Right renal pelvis (tissue), 4 donors: ENCODE results near the gene PSD4. TPM values are rescaled to one million over a fixed set of nuclear protein-coding genes. Genes with fewer than 3 reads are reported as not detected.
"Not testable (repeated sequence)": the region's sequence is repeated elsewhere in the genome, so short reads cannot be mapped to it uniquely, and the experiment has no call there.

ENCODE experiments used
- DNase-seq, 4 donors: peaks; one replicate each; pipeline ENCODE4 v3.0.0-alpha.2; 2013; ENCODE audit warnings: low read depth in 4 of 4, low spot score in 3 of 4, missing footprints in 1 of 4
- polyA plus RNA-seq, 4 donors: library from polyadenylated mRNA; unstranded; fragments of 120-200 nt; gene quantifications; one replicate each; pipeline ENCODE4 v1.2.1, GENCODE V29; 2013; ENCODE audit not compliant: insufficient read length in 4 of 4

PSD4 gene
- polyA plus RNA-seq, 4 donors = 9.1 to 13.5 (median 10.5) TPM

- DNase-seq = no peak
Observed at GRCh38 chr2:113234721-113235346, 61.1 kb downstream of the PSD4 start.

GRCh38 chr2:113235347-113236226 is 61.8 kb downstream of the PSD4 start:
- DNase-seq = not testable (repeated sequence)

- no peak for DNase-seq
Observed at GRCh38 chr2:113236367-113237159, 62.8 kb downstream of the PSD4 start.

GRCh38 chr2:113237604-113238160 is 63.9 kb downstream of the PSD4 start:
- no peak for DNase-seq

- no peak for DNase-seq
Observed at GRCh38 chr2:113238871-113239839, 65.4 kb downstream of the PSD4 start.

- DNase-seq = no peak
Observed at GRCh38 chr2:113240150-113240914, 66.6 kb downstream of the PSD4 start.

GRCh38 chr2:113240915-113241911 is 67.4 kb downstream of the PSD4 start:
- DNase-seq = no peak

- DNase-seq = no peak
Observed at GRCh38 chr2:113242327-113242726, 68.6 kb downstream of the PSD4 start.

GRCh38 chr2:113245276-113245711 is 71.5 kb downstream of the PSD4 start:
- DNase-seq = no peak

- no peak for DNase-seq
Observed at GRCh38 chr2:113246606-113247005, 72.8 kb downstream of the PSD4 start.

GRCh38 chr2:113248997-113249770 is 75.4 kb downstream of the PSD4 start:
- DNase-seq = peak in 3 of 4 donors; percentile 56 to 60 (median 58)

- no peak for DNase-seq
Observed at GRCh38 chr2:113251118-113251517, 77.3 kb downstream of the PSD4 start.

- DNase-seq = no peak
Observed at GRCh38 chr2:113252047-113252590, 78.3 kb downstream of the PSD4 start.

- DNase-seq = no peak
Observed at GRCh38 chr2:113253453-113253852, 79.7 kb downstream of the PSD4 start.

GRCh38 chr2:113255140-113256070 is 81.6 kb downstream of the PSD4 start:
- no peak for DNase-seq
